IMR-90 (cell line): Measurements from ENCODE around the gene GSS.

Source experiments
- BHLHE40 ChIP-seq: fragments of 150-350 bp; IDR thresholded peaks from 2 replicates; pipeline ENCODE4 v1.6.1; 2016; ENCODE audit warnings: mild to moderate bottlenecking, low read depth, low read length
- CEBPB ChIP-seq: IDR thresholded peaks from 2 replicates; pipeline ENCODE4 v1.6.1; 2012; ENCODE audit warnings: low read depth, low read length, improper control_type of control experiment
- CHD1 ChIP-seq: IDR thresholded peaks from 2 replicates; pipeline ENCODE4 v1.6.1; 2012; ENCODE audit warnings: low read depth, low read length, improper control_type of control experiment
- FOS ChIP-seq: fragments of 150-350 bp; IDR thresholded peaks from 2 replicates; pipeline ENCODE4 v1.6.1; 2016; ENCODE audit warnings: low read depth, low read length
- MAFK ChIP-seq: IDR thresholded peaks from 2 replicates; pipeline ENCODE4 v1.6.1; 2012; ENCODE audit warnings: low read depth, low read length, improper control_type of control experiment
- MXI1 ChIP-seq: IDR thresholded peaks from 2 replicates; pipeline ENCODE4 v1.6.1; 2012; ENCODE audit warnings: low read depth, mild to moderate bottlenecking, low read length, moderate library complexity, borderline replicate concordance
- POLR2A ChIP-seq: IDR thresholded peaks from 2 replicates; pipeline ENCODE4 v1.6.1; 2012; ENCODE audit warnings: mild to moderate bottlenecking, low read depth, low read length
- RAD21 ChIP-seq: IDR thresholded peaks from 2 replicates; pipeline ENCODE4 v1.6.1; 2012; ENCODE audit warnings: low read length, improper control_type of control experiment
- RFX5 ChIP-seq: IDR thresholded peaks from 2 replicates; pipeline ENCODE4 v1.8.0; 2012; ENCODE audit warnings: low read depth, mild to moderate bottlenecking, low read length, moderate library complexity
- TF ChIP-seq, protein P1 (sequence below): conservative IDR thresholded peaks from 2 replicates; pipeline ENCODE4 v1.5.1; 2012; ENCODE audit warnings: mild to moderate bottlenecking, low read depth, low read length, improper control_type of control experiment
- TF ChIP-seq, protein P2 (sequence below): fragments of 150-350 bp; IDR thresholded peaks from 2 replicates; pipeline ENCODE4 v1.6.1; 2017; ENCODE audit warnings: mild to moderate bottlenecking, antibody characterized with exemption, low read length, low read depth

DNA sequence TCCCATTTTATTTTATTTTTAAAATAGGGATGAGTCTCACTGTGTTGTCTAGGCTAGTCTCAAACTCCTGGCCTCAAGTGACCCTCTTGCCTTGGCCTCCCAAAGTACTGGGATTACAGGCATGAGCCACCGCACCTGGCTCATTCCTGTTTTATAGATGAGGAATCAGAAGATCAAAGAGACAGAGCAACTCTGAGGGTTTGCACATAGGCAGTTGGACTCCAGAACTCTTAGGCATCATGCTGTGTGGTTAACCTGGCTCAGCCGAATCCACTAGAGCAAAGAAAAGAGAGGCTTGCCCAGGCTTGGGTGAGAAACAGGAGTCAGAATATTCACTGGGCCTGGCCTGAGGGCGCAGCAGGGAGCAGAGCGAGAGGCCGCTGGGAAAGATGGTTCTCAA lies 9.4 kb upstream of the GSS start:
- TF ChIP-seq MXI1 (no peak), CEBPB (no peak), POLR2A (no peak), RAD21 (no peak), RFX5 (no peak), CHD1 (no peak), BHLHE40 (no peak), MAFK (no peak), FOS (no peak)
- TF ChIP-seq, protein P1, sequence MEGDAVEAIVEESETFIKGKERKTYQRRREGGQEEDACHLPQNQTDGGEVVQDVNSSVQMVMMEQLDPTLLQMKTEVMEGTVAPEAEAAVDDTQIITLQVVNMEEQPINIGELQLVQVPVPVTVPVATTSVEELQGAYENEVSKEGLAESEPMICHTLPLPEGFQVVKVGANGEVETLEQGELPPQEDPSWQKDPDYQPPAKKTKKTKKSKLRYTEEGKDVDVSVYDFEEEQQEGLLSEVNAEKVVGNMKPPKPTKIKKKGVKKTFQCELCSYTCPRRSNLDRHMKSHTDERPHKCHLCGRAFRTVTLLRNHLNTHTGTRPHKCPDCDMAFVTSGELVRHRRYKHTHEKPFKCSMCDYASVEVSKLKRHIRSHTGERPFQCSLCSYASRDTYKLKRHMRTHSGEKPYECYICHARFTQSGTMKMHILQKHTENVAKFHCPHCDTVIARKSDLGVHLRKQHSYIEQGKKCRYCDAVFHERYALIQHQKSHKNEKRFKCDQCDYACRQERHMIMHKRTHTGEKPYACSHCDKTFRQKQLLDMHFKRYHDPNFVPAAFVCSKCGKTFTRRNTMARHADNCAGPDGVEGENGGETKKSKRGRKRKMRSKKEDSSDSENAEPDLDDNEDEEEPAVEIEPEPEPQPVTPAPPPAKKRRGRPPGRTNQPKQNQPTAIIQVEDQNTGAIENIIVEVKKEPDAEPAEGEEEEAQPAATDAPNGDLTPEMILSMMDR, result no peak
- TF ChIP-seq, protein P2, sequence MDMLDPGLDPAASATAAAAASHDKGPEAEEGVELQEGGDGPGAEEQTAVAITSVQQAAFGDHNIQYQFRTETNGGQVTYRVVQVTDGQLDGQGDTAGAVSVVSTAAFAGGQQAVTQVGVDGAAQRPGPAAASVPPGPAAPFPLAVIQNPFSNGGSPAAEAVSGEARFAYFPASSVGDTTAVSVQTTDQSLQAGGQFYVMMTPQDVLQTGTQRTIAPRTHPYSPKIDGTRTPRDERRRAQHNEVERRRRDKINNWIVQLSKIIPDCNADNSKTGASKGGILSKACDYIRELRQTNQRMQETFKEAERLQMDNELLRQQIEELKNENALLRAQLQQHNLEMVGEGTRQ, result no peak
